CD14-positive monocyte (primary cell): ENCODE data around the gene ASB1. TPM values are rescaled to one million over a fixed set of nuclear protein-coding genes. Genes with fewer than 3 reads are reported as not detected.

ENCODE experiments used
- DNase-seq, 3 donors: peaks; one replicate each; pipeline ENCODE4 v3.0.0-alpha.2; 2011 to 2022
- H2AFZ ChIP-seq: 2 replicates; pipeline ENCODE4 v1.6.0; 2012; ENCODE audit warnings: mild to moderate bottlenecking, low read depth, low read length, inconsistent platforms; ENCODE audit not compliant: insufficient read depth, poor library complexity, severe bottlenecking
- H3K27ac ChIP-seq, 2 donors: 1 replicate in 1 of 2; 2 replicates in 1 of 2; pipeline ENCODE4 v1.5.1; 2012 to 2013; ENCODE audit warnings: low read length in 2 of 2, control low read depth in 1 of 2, inconsistent platforms in 1 of 2, low read depth in 1 of 2, mild to moderate bottlenecking in 1 of 2
- H3K27me3 ChIP-seq, 2 donors: one replicate each; pipeline versions ENCODE4 v1.6.0 to v1.6.1; 2011 to 2013; ENCODE audit warnings: low read length in 2 of 2; ENCODE audit not compliant: control insufficient read depth in 2 of 2, insufficient read depth in 2 of 2
- H3K36me3 ChIP-seq, 2 donors: replicated peaks in 1 of 2; 1 replicate in 1 of 2; 2 replicates in 1 of 2; pipeline versions ENCODE4 v1.5.1 to v1.6.1; 2012 to 2013; ENCODE audit warnings: low read length in 2 of 2, control low read depth in 1 of 2, inconsistent platforms in 1 of 2, mild to moderate bottlenecking in 1 of 2; ENCODE audit not compliant: insufficient read depth in 2 of 2, control insufficient read depth in 1 of 2
- H3K4me1 ChIP-seq, 2 donors: 1 replicate in 1 of 2; 2 replicates in 1 of 2; pipeline versions ENCODE4 v1.5.1 to v1.6.1; 2012 to 2013; ENCODE audit warnings: low read length in 2 of 2, control low read depth in 1 of 2, inconsistent platforms in 1 of 2, mild to moderate bottlenecking in 1 of 2, moderate library complexity in 1 of 2; ENCODE audit not compliant: insufficient read depth in 2 of 2, control insufficient read depth in 1 of 2
- H3K4me2 ChIP-seq: replicated peaks from 2 replicates; pipeline ENCODE3; 2012; ENCODE audit warnings: low read length, moderate library complexity, mild to moderate bottlenecking; ENCODE audit not compliant: poor library complexity, severe bottlenecking; ENCODE audit errors: extremely low read depth
- H3K4me3 ChIP-seq, 3 experiments: fragments of 200-600 bp in 1 of 3; sonication (generic) in 1 of 3; replicated peaks in 1 of 3; 1 replicate in 2 of 3; 2 replicates in 1 of 3; pipeline ENCODE4 v1.5.1; 2011 to 2013; ENCODE audit warnings: low read length in 3 of 3, mild to moderate bottlenecking in 3 of 3, control low read depth in 2 of 3, low read depth in 2 of 3, inconsistent platforms in 1 of 3, moderate library complexity in 1 of 3
- H3K79me2 ChIP-seq: 2 replicates; pipeline ENCODE4 v1.6.0; 2012; ENCODE audit warnings: mild to moderate bottlenecking, control low read depth, inconsistent platforms, low read length, moderate library complexity; ENCODE audit not compliant: insufficient read depth
- H3K9ac ChIP-seq: 2 replicates; pipeline ENCODE4 v1.6.0; 2017; ENCODE audit warnings: low read length, mild to moderate bottlenecking; ENCODE audit not compliant: insufficient read depth, poor library complexity, severe bottlenecking
- H3K9me3 ChIP-seq, 2 donors: replicated peaks in 1 of 2; 1 replicate in 1 of 2; 2 replicates in 1 of 2; pipeline versions ENCODE4 v1.5.1 to v1.6.1; 2012 to 2013; ENCODE audit warnings: low read length in 2 of 2, control low read depth in 1 of 2; ENCODE audit not compliant: control insufficient read depth in 1 of 2, insufficient read depth in 1 of 2
- H4K20me1 ChIP-seq: 2 replicates; pipeline ENCODE4 v1.6.0; 2012; ENCODE audit warnings: mild to moderate bottlenecking, low read length, control low read depth, moderate library complexity; ENCODE audit not compliant: insufficient read depth
- H3K27ac Mint-ChIP-seq, 7 donors: one replicate each; pipeline ENCODE4 v1.8.0; 2020; ENCODE audit warnings: mild to moderate bottlenecking in 7 of 7, mixed read lengths in 7 of 7, moderate library complexity in 6 of 7, inconsistent platforms in 2 of 7
- H3K27me3 Mint-ChIP-seq, 3 donors: one replicate each; pipeline ENCODE4 v1.8.0; 2021 to 2022; ENCODE audit warnings: low read depth in 3 of 3, mild to moderate bottlenecking in 3 of 3, mixed read lengths in 3 of 3, moderate library complexity in 3 of 3, inconsistent platforms in 1 of 3
- H3K36me3 Mint-ChIP-seq, 2 donors: one replicate each; pipeline ENCODE4 v1.8.0; 2020; ENCODE audit warnings: mixed read lengths in 2 of 2, inconsistent platforms in 1 of 2, mild to moderate bottlenecking in 1 of 2
- H3K4me1 Mint-ChIP-seq: one replicate; pipeline ENCODE4 v1.8.0; 2020; ENCODE audit warnings: mild to moderate bottlenecking, mixed read lengths
- H3K4me3 Mint-ChIP-seq, 2 donors: one replicate each; pipeline ENCODE4 v1.8.0; 2020; ENCODE audit warnings: mild to moderate bottlenecking in 2 of 2, mixed read lengths in 2 of 2, moderate library complexity in 1 of 2
- H3K9me3 Mint-ChIP-seq, 7 donors: one replicate each; pipeline ENCODE4 v1.8.0; 2020 to 2022; ENCODE audit warnings: mixed read lengths in 7 of 7, mild to moderate bottlenecking in 6 of 7, moderate library complexity in 6 of 7, inconsistent platforms in 2 of 7
- CTCF ChIP-seq: fragments of 200-600 bp; IDR thresholded peaks from one replicate; pipeline ENCODE4 v1.8.0; 2022; ENCODE audit warnings: antibody characterized with exemption, mild to moderate bottlenecking
- whole genome bisulfite sequencing: methylation state at CpG from one replicate; pipeline ENCODE4 v1.1.5; 2013; ENCODE audit warnings: missing lambda C conversion rate; ENCODE audit not compliant: insufficient coverage; 5-methylcytosine and 5-hydroxymethylcytosine counted together
- intact Hi-C, 2 donors: fragments of 100-400 bp; cut with micrococcal nuclease; formaldehyde crosslinking; loops; one replicate each; pipeline versions ENCODE4 v1.15.0 to v1.15.1; 2023
- polyA plus RNA-seq, 3 donors: library from polyadenylated mRNA; depleted of rRNA in 1 of 3; unstranded in 2 of 3; stranded (reverse) in 1 of 3; fragments of 300-500 nt in 2 of 3; fragments of >200 nt in 1 of 3; fragmentation: Illumina TruSeq in 2 of 3; gene quantifications; 1 replicate in 2 of 3; 2 replicates in 1 of 3; pipeline ENCODE4 v1.2.3, GENCODE V29; 2012 to 2021

Gene ASB1
- polyA plus RNA-seq, 3 donors = 15.1 to 22.0 (median 16.0) TPM

DNA sequence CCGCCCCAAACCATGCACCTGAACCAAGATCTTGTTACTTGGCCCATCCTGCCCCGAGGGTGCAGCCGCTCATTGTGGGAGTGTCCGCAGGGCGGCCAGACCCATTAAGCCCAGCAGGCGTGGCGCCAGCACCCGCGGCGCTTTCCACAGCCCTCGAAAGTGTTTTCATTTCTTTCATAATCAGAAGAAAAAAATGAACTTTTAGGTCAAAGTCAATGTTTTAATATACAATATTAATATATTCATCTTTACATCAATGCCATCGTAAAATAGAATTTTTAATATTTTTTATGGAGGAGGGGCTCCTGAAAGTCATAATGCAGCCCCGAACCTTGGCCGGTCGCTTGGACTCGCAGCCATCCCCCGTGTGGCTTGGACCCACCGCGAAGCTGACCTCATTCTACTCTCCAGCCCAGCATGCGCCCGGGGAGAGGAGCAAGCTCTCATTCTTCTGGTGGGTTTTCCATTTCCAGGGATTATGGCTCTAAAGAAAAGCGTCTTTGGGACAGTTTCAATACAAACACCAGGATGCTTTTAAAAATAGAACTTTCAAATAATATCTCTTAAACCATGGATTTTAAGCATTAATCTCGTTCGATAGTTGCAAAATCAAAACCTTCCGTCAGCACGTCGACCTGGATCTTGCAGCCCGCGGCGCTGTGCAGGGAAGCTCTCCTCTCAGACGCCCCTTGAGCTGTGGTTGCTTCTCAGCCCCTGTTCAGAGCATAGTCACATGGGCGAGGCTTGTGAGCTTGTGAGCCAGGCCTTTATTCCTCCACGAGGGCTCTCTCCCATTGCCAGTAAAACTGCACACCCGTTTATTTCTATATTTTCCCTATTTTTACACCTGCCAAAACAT is 17.2 kb upstream of the ASB1 start:
- Mint-ChIP-seq H3K36me3 (peaks cover 2 to 4% of the 10 kb centered on the region in 2 donors), H3K4me3 (no peak overlapping the region), H3K4me1 (peaks cover 10% of the 10 kb centered on the region), H3K27me3 (peaks cover 0 to 4% (median 2%) of the 10 kb centered on the region in 3 donors), H3K9me3 (no peaks in the 10 kb centered on the region), H3K27ac (peak overlapping the region in 1 of 7 donors; percentile 48)
- no peaks in the 10 kb centered on the region for H3K36me3 ChIP-seq
- no peak for TF ChIP-seq CTCF
- no peak overlapping the region for H3K9ac ChIP-seq
- H3K79me2 ChIP-seq = no peaks in the 10 kb centered on the region
- no peaks in the 10 kb centered on the region for H3K9me3 ChIP-seq
- H3K27me3 ChIP-seq = no peaks in the 10 kb centered on the region
- H2AFZ ChIP-seq = no peak overlapping the region
- no peak overlapping the region for H3K4me2 ChIP-seq
- H3K27ac ChIP-seq = no peak overlapping the region
- no peak for DNase-seq
- intact Hi-C loops = loop anchor here in 1 of 2 donors (5.0 kb wide), 1 partner anchor 37 kb away; no protein-coding TSS in a partner anchor
- H3K4me3 ChIP-seq = no peak overlapping the region
- WGBS = 96% methylated on average over 24 of the region's 34 CpGs
- no peaks in the 10 kb centered on the region for H4K20me1 ChIP-seq
- peaks cover 13 to 15% of the 10 kb centered on the region in 2 donors for H3K4me1 ChIP-seq

GRCh38 chr2:238412067-238412767 is 14.5 kb upstream of the ASB1 start:
- Histone ChIP-seq H3K4me3 (no peak overlapping the region), H3K9me3 (peaks cover 8 to 16% of the 10 kb centered on the region in 2 donors), H4K20me1 (no peaks in the 10 kb centered on the region), H3K27ac (no peak overlapping the region), H3K27me3 (no peaks in the 10 kb centered on the region), H2AFZ (no peak overlapping the region), H3K4me2 (no peak overlapping the region), H3K9ac (no peak overlapping the region), H3K79me2 (no peaks in the 10 kb centered on the region), H3K36me3 (no peaks in the 10 kb centered on the region), H3K4me1 (no peaks in the 10 kb centered on the region)
- Mint-ChIP-seq H3K9me3 (peaks cover 9 to 13% (median 11%) of the 10 kb centered on the region in 7 donors), H3K36me3 (peaks cover 2 to 4% of the 10 kb centered on the region in 2 donors), H3K27ac (no peak overlapping the region), H3K27me3 (peaks cover 0 to 2% (median 2%) of the 10 kb centered on the region in 3 donors), H3K4me3 (no peak overlapping the region), H3K4me1 (peaks cover 2% of the 10 kb centered on the region)
- WGBS = 83% methylated on average over 2 of the region's 12 CpGs
- DNase-seq = no peak
- TF ChIP-seq CTCF = no peak
- intact Hi-C loops = no loop called here
